Islet precursor cell (in vitro differentiated cells): ENCODE data around the gene PNPT1.

Experiments
- DNase-seq: peaks from one replicate; pipeline ENCODE4 v3.0.0-alpha.2; 2018

Gene PNPT1

DNA sequence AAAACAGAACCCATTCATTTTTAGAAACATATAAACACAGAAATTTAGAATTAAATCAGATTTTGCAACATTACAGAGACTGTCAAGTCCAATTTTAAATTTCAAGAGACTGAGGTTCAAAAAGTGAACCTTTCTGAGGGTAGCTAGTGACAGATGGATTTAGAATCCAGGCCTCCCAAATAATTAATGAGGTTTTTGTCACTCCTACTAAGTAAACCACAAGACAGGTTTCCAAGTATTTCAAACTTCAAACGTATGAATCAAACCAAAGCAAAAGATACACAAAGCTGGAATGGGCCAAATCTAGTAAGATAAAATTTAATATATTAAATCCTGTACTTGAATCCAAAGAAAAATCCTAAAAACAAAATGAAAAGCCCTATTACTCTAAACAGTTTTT lies 101.5 kb downstream of the PNPT1 start:
- no peak for DNase-seq

DNA sequence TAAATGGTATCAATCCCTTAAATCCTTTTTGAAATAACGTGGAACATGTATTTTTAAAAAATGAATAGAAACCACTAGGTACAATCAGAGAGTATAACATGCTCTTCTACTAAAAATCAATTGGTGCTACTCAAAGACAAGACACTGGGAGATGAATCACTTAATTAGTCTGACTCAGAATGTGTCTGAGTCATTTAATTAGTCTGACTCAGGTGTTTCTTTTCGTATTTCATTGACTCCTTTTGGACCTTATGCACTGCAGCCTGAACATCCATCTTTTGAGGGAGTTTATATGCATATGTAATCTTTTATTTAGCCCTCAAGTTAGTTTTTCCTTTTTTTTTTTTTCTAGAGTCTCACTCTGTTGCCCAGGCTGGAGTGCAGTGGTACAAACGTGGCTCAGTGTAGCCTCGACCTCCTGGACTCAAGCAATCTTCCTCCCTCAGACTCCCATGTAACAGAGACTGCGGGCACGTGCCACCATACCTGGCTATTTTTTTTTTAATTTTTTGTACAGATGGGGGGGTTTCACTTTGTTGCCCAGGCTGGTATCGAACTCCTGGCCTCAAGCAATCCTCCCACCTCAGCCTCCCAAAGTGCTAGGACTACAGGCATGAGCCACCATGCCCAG lies 102.7 kb downstream of the PNPT1 start:
- no peak for DNase-seq

DNA sequence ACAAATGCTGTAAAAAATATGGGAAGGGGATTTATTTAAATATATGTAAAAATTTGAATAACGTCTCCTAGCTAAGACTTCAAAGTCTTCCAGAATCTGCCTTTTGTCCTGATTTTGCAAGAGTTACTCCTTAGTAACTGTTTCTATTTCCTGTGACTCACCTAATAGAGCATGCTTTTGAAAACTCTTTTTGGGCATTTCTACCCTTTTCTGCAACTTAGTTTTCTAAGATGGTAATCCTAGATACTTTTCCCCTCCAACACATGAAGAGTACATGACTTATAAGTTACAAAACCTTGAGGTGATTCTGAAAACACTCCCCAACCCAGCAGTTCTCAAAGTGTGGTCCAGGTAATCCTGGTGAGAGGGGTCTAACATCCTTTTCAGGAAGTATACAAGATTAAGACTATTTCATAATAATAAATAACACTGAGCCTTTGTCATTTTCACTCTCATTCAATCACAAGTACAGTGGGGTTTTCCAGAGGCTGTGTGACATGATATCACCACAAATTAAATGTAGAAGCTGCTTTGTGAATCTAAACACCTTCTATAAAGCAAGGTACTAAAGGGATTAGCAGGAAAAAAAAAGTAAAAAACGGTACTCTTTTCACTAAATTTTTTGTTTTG lies 108.1 kb downstream of the PNPT1 start:
- no peak for DNase-seq
